ENCODE results near the gene PRICKLE2. TPM values are rescaled to one million over a fixed set of nuclear protein-coding genes. Genes with fewer than 3 reads are reported as not detected.

The PRICKLE2 gene
- total and polyA plus RNA-seq, 2 donors (not counting 3 experiments of a cell fraction or from before 2014, with no cell fraction given) = 3.0 to 7.1 TPM

GRCh38 chr3:64097920-64098319, 127.3 kb downstream of the PRICKLE2 start:
- H3K4me1 ChIP-seq (ENCODE audit: control insufficient read depth, extremely low read depth, insufficient read depth, low read length) = peaks cover 22% of the 10 kb centered on the region
- no peak for DNase-seq (ENCODE audit: low read depth, low spot score)
- no peaks in the 10 kb centered on the region for H3K9me1 ChIP-seq (replicated peaks; ENCODE audit: control insufficient read depth, extremely low read depth, insufficient read depth, low read length)
- H3K36me3 ChIP-seq (ENCODE audit: control insufficient read depth in 2 of 2, extremely low read depth in 1 of 2, insufficient read depth in 2 of 2, low read length in 2 of 2) = peaks cover 0 to 4% of the 10 kb centered on the region in 2 experiments
- H4K20me1 ChIP-seq (replicated peaks; ENCODE audit: control insufficient read depth, extremely low read depth, insufficient read depth, low read length) = no peaks in the 10 kb centered on the region
- intact Hi-C loops (cut with micrococcal nuclease) (no loop called here), dilution Hi-C loops (cut with MboI; ENCODE audit: extremely low pct_ligation_motif_present, low sequenced_read_pairs) (no loop called here)
- FAIRE-seq = no peak
- no peak overlapping the region for H3K9ac ChIP-seq (replicated peaks; ENCODE audit: extremely low read depth, insufficient read depth, low read length)
- ChIA-PET POLR2A (no interaction called here), CTCF (no interaction called here)
- H2AFZ ChIP-seq (ENCODE audit: low read depth, low read length) = no peak overlapping the region
- no peaks in the 10 kb centered on the region for H3K27me3 ChIP-seq (ENCODE audit: control insufficient read depth in 2 of 2, insufficient read depth in 2 of 2, low read length in 2 of 2)
- H3K79me2 ChIP-seq (ENCODE audit: control insufficient read depth, insufficient read depth, low read length) = no peaks in the 10 kb centered on the region
- H3K4me2 ChIP-seq (ENCODE audit: insufficient read depth, low read length) = no peak overlapping the region
- H3K9me3 ChIP-seq (replicated peaks; ENCODE audit: control insufficient read depth, insufficient read depth, low read length) = no peaks in the 10 kb centered on the region
- no peak overlapping the region for H3K4me3 ChIP-seq (replicated peaks in 1 of 3; ENCODE audit: insufficient read depth in 1 of 3, low read depth in 1 of 3, low read length in 3 of 3)
- no TSS peak for BruUV-seq (replicated peaks)
- TF ChIP-seq, protein P1, sequence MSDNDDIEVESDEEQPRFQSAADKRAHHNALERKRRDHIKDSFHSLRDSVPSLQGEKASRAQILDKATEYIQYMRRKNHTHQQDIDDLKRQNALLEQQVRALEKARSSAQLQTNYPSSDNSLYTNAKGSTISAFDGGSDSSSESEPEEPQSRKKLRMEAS (IDR thresholded peaks at IDR 0.05; ENCODE audit: insufficient read depth, insufficient read length) = no peak
- no peak for TF ChIP-seq POLR2A (IDR thresholded peaks at IDR 0.05; ENCODE audit: low read depth, low read length)
- TF ChIP-seq FOS (IDR thresholded peaks at IDR 0.05; ENCODE audit: borderline replicate concordance, insufficient read depth, low read length) = no peak
- no peak for TF ChIP-seq MYC (IDR thresholded peaks at IDR 0.05; ENCODE audit: low read depth, low read length)
- no peak for TF ChIP-seq JUN (IDR thresholded peaks at IDR 0.05; ENCODE audit: borderline replicate concordance, insufficient read depth, insufficient read length, low read depth)
- TF ChIP-seq CTCF (IDR thresholded peaks at IDR 0.05; ENCODE audit: extremely low read depth in 1 of 2, insufficient read depth in 1 of 2, low read depth in 1 of 2, low read length in 2 of 2) = no peak
- no peak for TF ChIP-seq GATA2 (IDR thresholded peaks at IDR 0.05; ENCODE audit: insufficient read depth, insufficient read length, low read depth, low read length)
- H3K27ac ChIP-seq (ENCODE audit: insufficient read depth, low read depth, low read length) = no peak overlapping the region
